ENCODE measurements around the gene MORN2. TPM values are rescaled to one million over a fixed set of nuclear protein-coding genes. Genes with fewer than 3 reads are reported as not detected.

The MORN2 gene
- total RNA-seq, 1 donor from 2014 or later: 11.2 TPM

- ATAC-seq: no peak
Observed at GRCh38 chr2:38892819-38893218, 17.0 kb downstream of the MORN2 start.

GRCh38 chr2:38898256-38898655, 22.5 kb downstream of the MORN2 start:
- no peak for ATAC-seq

GRCh38 chr2:38900726-38901125, 24.9 kb downstream of the MORN2 start:
- ATAC-seq: no peak

- ATAC-seq: no peak
Observed at GRCh38 chr2:38905251-38905650, 29.5 kb downstream of the MORN2 start.

- no peak for ATAC-seq
Observed at GRCh38 chr2:38907242-38907641, 31.5 kb downstream of the MORN2 start.

- ATAC-seq: no peak
Observed at GRCh38 chr2:38907743-38908562, 32.2 kb downstream of the MORN2 start.

- ATAC-seq: no peak
Observed at GRCh38 chr2:38909872-38910271, 34.1 kb downstream of the MORN2 start.

GRCh38 chr2:38911191-38911590, 35.4 kb downstream of the MORN2 start:
- ATAC-seq: no peak

- no peak for ATAC-seq
Observed at GRCh38 chr2:38912619-38913018, 36.8 kb downstream of the MORN2 start.

GRCh38 chr2:38922389-38922788, 46.6 kb downstream of the MORN2 start:
- no peak for ATAC-seq

GRCh38 chr2:38922902-38923301, 47.1 kb downstream of the MORN2 start:
- ATAC-seq: no peak

GRCh38 chr2:38925982-38926381, 50.2 kb downstream of the MORN2 start:
- ATAC-seq: no peak

- ATAC-seq: no peak
Observed at GRCh38 chr2:38930600-38930999, 54.8 kb downstream of the MORN2 start.

Other genes starting within 250 kb of the MORN2 start
- 2.2 TPM for gene GALM, start 209.9 kb upstream of the MORN2 start, total RNA-seq
- 96.2 TPM for gene SRSF7, start 124.6 kb upstream of the MORN2 start, total RNA-seq
- gene GEMIN6, start 97.8 kb upstream of the MORN2 start, total RNA-seq: 7.9 TPM
- 9.0 TPM for gene DHX57, start within 50 bp of the MORN2 start, total RNA-seq
- gene ARHGEF33, start 13.9 kb downstream of the MORN2 start, total RNA-seq: not detected
- 19.6 TPM for gene SOS1, start 245.1 kb downstream of the MORN2 start, total RNA-seq

All from esophagus mucosa (tissue), 1 donor.